ENCODE results near the gene NAIF1. TPM values are rescaled to one million over a fixed set of nuclear protein-coding genes. Genes with fewer than 3 reads are reported as not detected.
"Not testable (repeated sequence)": the region's sequence is repeated elsewhere in the genome, so short reads cannot be mapped to it uniquely, and the experiment has no call there.

The NAIF1 gene
- total RNA-seq, 1 experiment from 2014 or later, result 17.9 TPM

- no peak for DNase-seq (ENCODE audit: low spot score)
Observed at GRCh38 chr9:128059365-128059983, 7.6 kb downstream of the NAIF1 start.

- DNase-seq (ENCODE audit: low spot score), result no peak
Observed at GRCh38 chr9:128057724-128058409, 9.3 kb downstream of the NAIF1 start.

DNA sequence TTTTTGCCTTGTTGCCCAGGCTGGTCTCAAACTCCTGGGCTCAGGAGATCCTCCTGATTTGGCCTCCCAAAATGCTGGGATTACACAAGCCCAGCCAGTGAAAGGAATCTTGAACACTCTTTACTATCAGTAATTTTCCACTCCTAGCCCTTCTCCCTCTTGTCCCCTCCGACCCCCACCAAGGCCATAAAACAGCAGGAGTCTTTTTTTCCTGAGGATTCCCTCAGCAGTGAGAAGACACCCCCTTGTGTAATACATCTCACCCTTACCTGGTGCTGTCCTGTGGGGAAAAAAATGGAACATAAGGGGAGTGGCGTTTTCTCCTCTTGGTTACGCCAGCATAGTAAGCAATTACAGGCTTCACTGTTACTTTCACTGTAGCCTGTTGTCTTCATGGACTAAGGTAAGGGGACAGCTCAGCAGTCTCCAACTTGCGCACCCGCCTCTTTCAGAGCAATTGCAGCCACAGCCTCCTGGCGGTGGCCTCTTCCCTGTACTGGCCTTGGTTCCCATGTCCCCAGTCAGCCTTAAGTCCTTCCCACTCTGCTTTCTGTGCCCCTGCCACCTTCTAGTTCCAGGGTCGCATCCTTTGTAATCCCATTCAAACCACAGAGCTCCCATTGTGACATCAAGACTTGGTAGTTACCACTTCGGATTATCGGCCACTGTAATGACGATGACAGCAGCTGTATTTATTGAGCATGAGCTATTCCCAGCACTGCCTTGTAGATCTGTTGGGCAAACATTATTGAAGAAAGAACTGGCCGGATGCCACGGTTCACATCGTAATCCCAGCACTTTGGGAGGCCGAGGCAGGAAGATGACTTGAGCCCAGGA, 10.0 kb downstream of the NAIF1 start:
- no peak for DNase-seq (ENCODE audit: low spot score)

DNA sequence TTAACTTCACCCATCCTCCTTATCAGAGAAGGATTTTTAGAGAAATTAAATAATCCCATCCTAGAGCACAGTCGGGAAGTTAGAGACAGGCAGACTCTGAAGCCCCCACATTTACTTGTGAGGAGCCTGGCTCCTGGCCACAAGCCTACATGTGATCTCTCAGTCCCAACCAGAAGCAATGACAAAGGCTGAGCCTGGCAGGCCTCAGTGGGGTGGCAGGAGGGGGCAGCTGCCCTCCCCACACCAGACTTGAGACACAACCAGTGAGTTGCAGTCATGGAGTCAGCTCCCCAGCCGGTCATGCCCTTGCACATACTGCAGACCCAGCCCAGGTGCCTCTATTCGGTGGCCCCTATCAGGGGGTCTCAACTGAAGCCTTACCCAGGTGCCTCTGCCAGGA, 11.0 kb downstream of the NAIF1 start:
- DNase-seq (ENCODE audit: low spot score), result no peak

GRCh38 chr9:128055344-128056040, 11.6 kb downstream of the NAIF1 start:
- DNase-seq (ENCODE audit: low spot score), result no peak

GRCh38 chr9:128054087-128054486, 13.0 kb downstream of the NAIF1 start:
- no peak for DNase-seq (ENCODE audit: low spot score)

DNA sequence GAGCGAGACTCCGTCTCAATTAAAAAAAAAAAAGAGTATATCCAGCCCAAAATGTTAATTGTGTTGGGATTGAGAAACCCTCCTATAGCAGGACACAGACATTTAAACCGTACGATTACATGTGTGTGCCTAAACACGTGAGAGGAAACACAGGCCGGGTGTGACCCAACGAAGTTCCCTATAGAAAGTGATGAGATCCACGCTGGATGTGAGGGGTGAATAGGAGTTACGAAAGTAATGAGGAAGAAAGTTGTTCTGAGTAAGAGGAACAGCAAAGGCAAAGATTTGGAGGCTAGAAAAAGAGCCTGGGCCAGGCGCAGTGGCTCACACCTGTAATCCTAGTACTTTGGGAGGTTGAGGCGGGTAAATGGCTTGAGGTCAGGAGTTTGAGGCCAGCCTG, 13.6 kb downstream of the NAIF1 start:
- no peak for DNase-seq (ENCODE audit: low spot score)

GRCh38 chr9:128051932-128052709, 15.0 kb downstream of the NAIF1 start:
- DNase-seq (ENCODE audit: low spot score), result peak; percentile 76

DNA sequence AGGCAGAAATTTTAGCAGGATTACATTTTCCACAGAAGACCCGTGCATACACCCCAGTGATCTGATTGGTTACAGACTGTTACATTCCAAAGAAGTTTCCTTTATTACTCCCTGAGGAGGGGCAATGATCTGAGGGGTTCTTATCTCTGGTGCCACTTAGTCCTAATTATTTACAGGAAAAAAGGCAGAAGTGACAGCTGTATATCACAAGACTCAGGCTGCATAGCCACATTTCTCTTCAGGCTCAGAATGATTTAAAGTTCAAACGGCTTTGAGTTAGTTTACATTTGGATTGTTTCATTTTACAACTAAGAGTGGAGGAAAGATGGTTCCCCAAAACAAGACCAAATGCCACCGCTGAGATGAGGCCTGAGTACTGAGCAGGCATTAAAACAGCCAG, 17.3 kb downstream of the NAIF1 start:
- no peak for DNase-seq (ENCODE audit: low spot score)

DNA sequence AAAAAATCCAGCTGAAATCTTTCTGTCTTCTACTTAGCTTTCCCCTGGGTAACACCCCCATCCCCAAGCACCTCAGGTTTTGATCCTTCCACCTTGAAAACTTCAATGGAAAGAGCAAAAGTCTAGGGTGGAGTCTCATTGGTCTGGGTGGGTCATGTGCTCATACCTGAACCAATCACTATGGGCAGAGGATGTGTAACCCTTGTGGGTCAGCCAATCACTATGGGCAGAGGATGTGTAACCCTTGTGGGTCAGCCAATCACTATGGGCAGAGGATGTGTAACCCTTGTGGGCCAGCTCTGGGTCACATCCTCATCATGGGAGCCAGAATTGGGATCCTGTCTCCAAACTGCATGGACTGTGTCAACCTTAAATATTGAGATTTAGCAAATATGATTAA, 18.5 kb downstream of the NAIF1 start:
- no peak for DNase-seq (ENCODE audit: low spot score)

- no peak for DNase-seq (ENCODE audit: low spot score)
Observed at GRCh38 chr9:128047231-128047630, 19.9 kb downstream of the NAIF1 start.

DNA sequence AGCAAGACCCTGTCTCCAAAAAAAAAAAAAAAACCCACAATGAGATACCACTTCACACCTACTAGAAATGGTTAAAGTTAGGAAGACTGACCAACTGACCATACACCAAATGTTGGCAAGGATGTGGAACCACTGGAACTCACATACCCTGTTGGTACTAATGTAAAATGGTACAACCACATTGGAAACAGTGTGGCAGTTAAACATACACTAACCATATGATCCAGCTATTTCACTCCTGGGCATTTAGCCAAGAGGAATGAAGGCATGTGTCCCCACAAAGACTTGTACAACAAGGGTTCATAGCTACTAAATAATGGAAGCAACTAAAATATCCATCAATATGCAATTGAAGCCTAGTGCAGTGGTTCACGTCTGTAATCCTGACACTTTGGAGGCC, 21.3 kb downstream of the NAIF1 start:
- no peak for DNase-seq (ENCODE audit: low spot score)

GRCh38 chr9:128045409-128045808, 21.7 kb downstream of the NAIF1 start:
- DNase-seq (ENCODE audit: low spot score), result not testable (repeated sequence)

- no peak for DNase-seq (ENCODE audit: low spot score)
Observed at GRCh38 chr9:128043467-128043868, 23.7 kb downstream of the NAIF1 start.

DNA sequence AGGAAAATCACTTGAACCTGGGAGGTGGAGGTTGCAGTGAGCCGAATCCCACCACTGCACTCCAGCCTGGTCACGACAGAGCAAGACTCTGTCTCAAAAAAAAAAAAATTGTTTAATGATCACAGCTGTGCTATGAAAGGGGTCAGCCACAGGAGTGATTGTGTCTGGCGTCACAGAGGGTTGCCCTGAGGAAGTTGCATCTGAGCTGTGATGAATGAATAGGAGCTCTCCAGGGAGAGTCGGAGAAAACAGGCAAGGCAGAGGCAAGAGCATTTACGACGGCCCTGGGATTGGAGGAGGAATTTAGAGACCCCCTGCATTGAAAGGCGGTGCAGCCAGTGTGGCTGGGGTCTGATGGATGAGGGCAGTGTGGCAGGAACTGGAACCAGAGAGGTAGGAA, 25.1 kb downstream of the NAIF1 start:
- DNase-seq (ENCODE audit: low spot score), result no peak

GRCh38 chr9:128040783-128041182, 26.3 kb downstream of the NAIF1 start:
- DNase-seq (ENCODE audit: low spot score), result not testable (repeated sequence)

GRCh38 chr9:128036522-128036921, 30.6 kb downstream of the NAIF1 start:
- DNase-seq (ENCODE audit: low spot score), result not testable (repeated sequence)

GRCh38 chr9:128034821-128035652, 32.1 kb downstream of the NAIF1 start:
- peak; percentile 97 for DNase-seq (ENCODE audit: low spot score)

- DNase-seq (ENCODE audit: low spot score), result no peak
Observed at GRCh38 chr9:128033609-128034008, 33.5 kb downstream of the NAIF1 start.

DNA sequence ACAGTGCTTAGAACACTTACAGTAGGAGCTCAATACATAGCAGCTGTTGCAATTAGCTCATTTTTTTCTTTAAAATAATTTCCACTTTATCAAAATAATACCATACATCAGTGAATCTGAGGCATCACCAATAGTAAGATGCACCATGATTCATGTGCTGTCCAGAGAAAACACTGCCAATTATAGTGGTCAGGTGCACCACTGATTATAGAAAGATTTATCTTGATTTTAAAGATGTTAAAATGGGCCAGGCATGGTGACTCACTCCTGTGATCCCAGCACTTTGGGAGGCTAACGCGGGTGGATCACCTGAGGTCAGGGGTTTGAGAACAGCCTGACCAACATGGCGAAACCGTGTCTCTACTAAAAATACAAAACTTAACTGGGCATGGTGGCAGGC, 39.4 kb downstream of the NAIF1 start:
- no peak for DNase-seq (ENCODE audit: low spot score)
